HG03558 (cell line): ENCODE results near the gene TUBB3.
"Not testable (repeated sequence)": the region's sequence is repeated elsewhere in the genome, so short reads cannot be mapped to it uniquely, and the experiment has no call there.

ENCODE experiments used
- ATAC-seq: cut with Tn5 transposase; IDR thresholded peaks from one replicate; pipeline ENCODE4 v1.9.1; 2021; ENCODE audit warnings: moderate number of reproducible peaks; ENCODE audit not compliant: unreplicated experiment; ENCODE audit errors: extremely low read depth

The TUBB3 gene

GRCh38 chr16:89922884-89923639 lies at the start of gene TUBB3:
Gene TUBB3 (plus strand): TSS chr16:89923342. CDS start chr16:89923402, 60 bp downstream.
- ATAC-seq, result no peak

GRCh38 chr16:89873972-89874689 lies 49.0 kb upstream of the TUBB3 start:
- peak; percentile 37 for ATAC-seq

GRCh38 chr16:89879123-89879522 lies 44.0 kb upstream of the TUBB3 start:
- not testable (repeated sequence) for ATAC-seq

GRCh38 chr16:89880477-89881367 lies 42.4 kb upstream of the TUBB3 start:
- ATAC-seq, result no peak

GRCh38 chr16:89881368-89881730 lies 41.8 kb upstream of the TUBB3 start:
- no peak for ATAC-seq

GRCh38 chr16:89883346-89884040 lies 39.6 kb upstream of the TUBB3 start:
- ATAC-seq, result no peak

GRCh38 chr16:89884041-89884421 lies 39.1 kb upstream of the TUBB3 start:
- ATAC-seq, result no peak

- no peak for ATAC-seq
Measured at GRCh38 chr16:89887243-89887642, 35.9 kb upstream of the TUBB3 start.

GRCh38 chr16:89890200-89890599 lies 32.9 kb upstream of the TUBB3 start:
- ATAC-seq, result no peak

GRCh38 chr16:89890886-89891657 lies 32.1 kb upstream of the TUBB3 start:
- ATAC-seq, result no peak

GRCh38 chr16:89892055-89892630 lies 31.0 kb upstream of the TUBB3 start:
- ATAC-seq, result no peak

GRCh38 chr16:89892635-89893034 lies 30.5 kb upstream of the TUBB3 start:
- ATAC-seq, result no peak

GRCh38 chr16:89893642-89894548 lies 29.2 kb upstream of the TUBB3 start:
- ATAC-seq, result no peak

GRCh38 chr16:89895482-89896250 lies 27.5 kb upstream of the TUBB3 start:
- no peak for ATAC-seq

GRCh38 chr16:89897204-89897603 lies 25.9 kb upstream of the TUBB3 start:
- no peak for ATAC-seq

GRCh38 chr16:89898201-89898967 lies 24.8 kb upstream of the TUBB3 start:
- ATAC-seq, result no peak
